Calu3 (cell line): Measurements from ENCODE around the gene TPRG1. TPM values are rescaled to one million over a fixed set of nuclear protein-coding genes. Genes with fewer than 3 reads are reported as not detected.
A peak's percentile ranks its signal among the peaks of the same experiment; 100 is the strongest.

ENCODE experiments used
- BruUV-seq: library from RNA; stranded (reverse); fragments of 400-500 nt; replicated peaks from 2 replicates; lab custom pipeline; 2021; lab: Mats Ljungman, UMichigan
- CTCF ChIA-PET: fragments of 300-600 bp; sonication (Branson Sonifier 250); formaldehyde crosslinking; loops from one replicate; lab custom pipeline; 2022; ENCODE audit warnings: antibody characterized with exemption; lab: Charles Lee
- DNase-seq: peaks from one replicate; pipeline ENCODE4 v3.0.0; 2022
- H3K27ac Mint-ChIP-seq: one replicate; pipeline ENCODE4 v1.8.0; 2022; ENCODE audit warnings: mixed read lengths; ENCODE audit not compliant: unreplicated experiment
- H3K27me3 Mint-ChIP-seq: one replicate; pipeline ENCODE4 v1.8.0; 2022; ENCODE audit warnings: mixed read lengths; ENCODE audit not compliant: unreplicated experiment
- H3K36me3 Mint-ChIP-seq: one replicate; pipeline ENCODE4 v1.8.0; 2022; ENCODE audit warnings: mild to moderate bottlenecking, moderate library complexity, mixed read lengths; ENCODE audit not compliant: insufficient read depth, unreplicated experiment
- H3K4me1 Mint-ChIP-seq: one replicate; pipeline ENCODE4 v1.8.0; 2022; ENCODE audit warnings: mild to moderate bottlenecking, low read depth, mixed read lengths; ENCODE audit not compliant: unreplicated experiment
- H3K4me3 Mint-ChIP-seq: one replicate; pipeline ENCODE4 v1.8.0; 2022; ENCODE audit warnings: mild to moderate bottlenecking, low read depth, moderate library complexity, mixed read lengths; ENCODE audit not compliant: unreplicated experiment
- H3K9me3 Mint-ChIP-seq: one replicate; pipeline ENCODE4 v1.8.0; 2022; ENCODE audit warnings: low read depth, mixed read lengths; ENCODE audit not compliant: unreplicated experiment
- intact Hi-C: fragments of 100-400 bp; cut with micrococcal nuclease; formaldehyde crosslinking; loops from one replicate; pipeline ENCODE4 v1.10.0; 2022; ENCODE audit not compliant: unreplicated experiment
- total RNA-seq: library from RNA; stranded (reverse); gene quantifications from 2 replicates; pipeline ENCODE4 v1.2.3, GENCODE V29; 2022
- TF ChIP-seq, protein P1 (sequence below): fragments of 200-600 bp; IDR thresholded peaks from one replicate; pipeline ENCODE4 v1.8.0; 2022; ENCODE audit warnings: antibody characterized with exemption; ENCODE audit not compliant: unreplicated experiment

TPRG1 gene
- total RNA-seq, 1 experiment from 2014 or later, result 1.2 TPM

DNA sequence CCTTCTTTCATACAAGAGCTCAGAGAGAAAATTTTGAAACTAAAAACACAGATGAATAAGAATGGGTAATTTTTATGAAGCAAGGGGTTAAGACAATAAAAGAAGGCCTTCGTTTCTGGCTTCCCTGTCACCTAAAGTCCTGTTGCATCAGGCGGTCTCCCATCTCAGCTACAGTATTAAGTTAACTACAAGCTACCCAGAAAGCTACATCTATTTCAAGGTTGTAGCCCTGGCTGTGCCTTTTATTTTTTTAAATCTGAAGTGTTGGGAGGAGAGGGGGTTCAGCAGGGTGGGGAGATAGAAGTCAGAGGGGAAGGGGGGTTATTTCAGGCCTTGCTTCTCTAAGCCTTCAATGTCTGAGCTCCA, 183.3 kb downstream of the TPRG1 start:
- BruUV-seq, result no TSS peak
- CTCF ChIA-PET, result interaction anchor here (0.7 to 2.4 kb wide), 12 partner anchors 8 to 593 kb away, joined by 3 to 12 read pairs (median 5); no protein-coding TSS in a partner anchor

GRCh38 chr3:189355481-189356201, 183.9 kb downstream of the TPRG1 start:
- Mint-ChIP-seq H3K4me3 (no peak overlapping the region), H3K36me3 (peaks cover 5% of the 10 kb centered on the region), H3K9me3 (peaks cover 2% of the 10 kb centered on the region), H3K27me3 (no peaks in the 10 kb centered on the region), H3K4me1 (peaks cover 32% of the 10 kb centered on the region), H3K27ac (peak overlapping the region; percentile 91)
- intact Hi-C loops, result loop anchor here (1.0 to 2.0 kb wide), 3 partner anchors 31 to 81 kb away; no protein-coding TSS in a partner anchor
- peak; percentile 30 for DNase-seq
- TF ChIP-seq, protein P1, sequence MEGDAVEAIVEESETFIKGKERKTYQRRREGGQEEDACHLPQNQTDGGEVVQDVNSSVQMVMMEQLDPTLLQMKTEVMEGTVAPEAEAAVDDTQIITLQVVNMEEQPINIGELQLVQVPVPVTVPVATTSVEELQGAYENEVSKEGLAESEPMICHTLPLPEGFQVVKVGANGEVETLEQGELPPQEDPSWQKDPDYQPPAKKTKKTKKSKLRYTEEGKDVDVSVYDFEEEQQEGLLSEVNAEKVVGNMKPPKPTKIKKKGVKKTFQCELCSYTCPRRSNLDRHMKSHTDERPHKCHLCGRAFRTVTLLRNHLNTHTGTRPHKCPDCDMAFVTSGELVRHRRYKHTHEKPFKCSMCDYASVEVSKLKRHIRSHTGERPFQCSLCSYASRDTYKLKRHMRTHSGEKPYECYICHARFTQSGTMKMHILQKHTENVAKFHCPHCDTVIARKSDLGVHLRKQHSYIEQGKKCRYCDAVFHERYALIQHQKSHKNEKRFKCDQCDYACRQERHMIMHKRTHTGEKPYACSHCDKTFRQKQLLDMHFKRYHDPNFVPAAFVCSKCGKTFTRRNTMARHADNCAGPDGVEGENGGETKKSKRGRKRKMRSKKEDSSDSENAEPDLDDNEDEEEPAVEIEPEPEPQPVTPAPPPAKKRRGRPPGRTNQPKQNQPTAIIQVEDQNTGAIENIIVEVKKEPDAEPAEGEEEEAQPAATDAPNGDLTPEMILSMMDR, result no peak
- BruUV-seq, result no TSS peak
- CTCF ChIA-PET, result interaction anchor here (0.5 to 2.4 kb wide), 14 partner anchors 9 to 1267 kb away, joined by 3 to 12 read pairs (median 4); no protein-coding TSS in a partner anchor

More for the DNA sequence above, 183.3 kb downstream of the TPRG1 start:
- Mint-ChIP-seq H3K36me3 (peaks cover 5% of the 10 kb centered on the region), H3K9me3 (peaks cover 2% of the 10 kb centered on the region), H3K4me1 (peaks cover 32% of the 10 kb centered on the region), H3K27ac (peak overlapping the region; percentile 91), H3K27me3 (no peaks in the 10 kb centered on the region), H3K4me3 (no peak overlapping the region)
- TF ChIP-seq, protein P1, result no peak
- no peak for DNase-seq
- intact Hi-C loops, result loop anchor here (1.0 to 2.0 kb wide), 3 partner anchors 30 to 81 kb away; no protein-coding TSS in a partner anchor

DNA sequence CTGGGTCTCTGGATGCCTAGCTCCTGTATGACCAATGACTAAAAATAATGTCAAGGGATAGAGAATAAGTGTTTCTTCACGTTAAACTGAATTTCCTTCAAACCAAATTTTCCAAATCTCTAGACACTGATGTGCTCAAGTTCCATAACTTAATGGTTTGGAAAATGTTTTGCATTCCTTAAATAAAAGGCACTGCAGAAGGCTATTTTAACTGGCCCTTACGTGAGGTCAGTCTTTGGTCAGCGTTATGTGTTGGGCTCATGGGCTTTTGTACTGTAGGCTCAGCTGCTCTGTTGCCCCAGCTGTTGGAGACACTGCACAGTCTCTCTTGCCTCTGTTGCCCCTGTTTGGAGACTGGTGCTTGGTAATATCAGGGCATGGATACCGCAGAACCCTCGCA, 188.5 kb downstream of the TPRG1 start:
- no peak overlapping the region for H3K4me3 Mint-ChIP-seq
- intact Hi-C loops, result no loop called here
- TF ChIP-seq, protein P1, result no peak
- CTCF ChIA-PET, result no interaction called here
- no TSS peak for BruUV-seq
- H3K27ac Mint-ChIP-seq, result no peak overlapping the region
- no peaks in the 10 kb centered on the region for H3K27me3 Mint-ChIP-seq
- H3K9me3 Mint-ChIP-seq, result no peaks in the 10 kb centered on the region
- no peak for DNase-seq
- peaks cover 11% of the 10 kb centered on the region for H3K4me1 Mint-ChIP-seq
- H3K36me3 Mint-ChIP-seq, result no peaks in the 10 kb centered on the region

DNA sequence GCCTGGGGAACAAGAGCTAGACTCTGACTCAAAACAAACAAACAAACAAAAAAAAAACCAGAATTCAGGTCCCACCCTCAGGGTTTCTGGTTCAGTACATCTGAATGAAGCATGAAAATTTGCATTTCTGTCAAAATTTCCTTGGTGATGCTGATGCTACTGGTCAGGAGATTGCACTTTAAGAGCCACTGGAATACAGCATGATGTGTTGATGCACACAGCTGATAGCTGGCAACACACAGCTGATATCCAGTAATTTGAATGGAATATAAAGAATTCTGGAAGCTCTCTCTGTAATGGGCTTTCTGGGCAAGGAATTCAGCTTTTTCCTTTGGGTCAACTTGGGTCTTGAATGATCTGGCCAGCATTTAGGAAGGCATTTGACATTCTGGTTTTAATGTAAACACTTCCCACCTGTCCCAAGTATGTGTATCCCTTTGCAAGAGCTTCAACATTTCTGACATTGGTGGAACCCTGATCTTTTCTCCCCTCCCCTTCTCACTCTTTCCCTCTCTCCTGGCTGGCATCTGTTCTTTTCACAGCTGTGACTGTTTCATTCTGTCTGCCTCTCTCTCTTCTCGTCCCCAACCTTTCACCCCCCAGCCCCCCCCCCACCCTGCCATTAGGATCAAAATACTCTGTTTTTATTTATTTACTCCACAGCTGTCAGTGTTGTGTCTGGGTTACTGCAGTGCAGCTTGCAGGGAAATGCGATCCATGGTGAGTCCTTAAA, 189.5 kb downstream of the TPRG1 start:
- intact Hi-C loops, result no loop called here
- CTCF ChIA-PET, result interaction anchor here (0.6 to 0.9 kb wide), 3 partner anchors 9 to 29 kb away, joined by 3 to 5 read pairs (median 3); no protein-coding TSS in a partner anchor
- BruUV-seq, result no TSS peak
- Mint-ChIP-seq H3K9me3 (no peaks in the 10 kb centered on the region), H3K36me3 (no peaks in the 10 kb centered on the region), H3K4me3 (no peak overlapping the region), H3K27ac (no peak overlapping the region), H3K27me3 (no peaks in the 10 kb centered on the region), H3K4me1 (peaks cover 1% of the 10 kb centered on the region)
- TF ChIP-seq, protein P1, result no peak
- no peak for DNase-seq
